Measurements from ENCODE around the gene EIF4E.
"Not testable (repeated sequence)": the region's sequence is repeated elsewhere in the genome, so short reads cannot be mapped to it uniquely, and the experiment has no call there.

EIF4E gene

DNA sequence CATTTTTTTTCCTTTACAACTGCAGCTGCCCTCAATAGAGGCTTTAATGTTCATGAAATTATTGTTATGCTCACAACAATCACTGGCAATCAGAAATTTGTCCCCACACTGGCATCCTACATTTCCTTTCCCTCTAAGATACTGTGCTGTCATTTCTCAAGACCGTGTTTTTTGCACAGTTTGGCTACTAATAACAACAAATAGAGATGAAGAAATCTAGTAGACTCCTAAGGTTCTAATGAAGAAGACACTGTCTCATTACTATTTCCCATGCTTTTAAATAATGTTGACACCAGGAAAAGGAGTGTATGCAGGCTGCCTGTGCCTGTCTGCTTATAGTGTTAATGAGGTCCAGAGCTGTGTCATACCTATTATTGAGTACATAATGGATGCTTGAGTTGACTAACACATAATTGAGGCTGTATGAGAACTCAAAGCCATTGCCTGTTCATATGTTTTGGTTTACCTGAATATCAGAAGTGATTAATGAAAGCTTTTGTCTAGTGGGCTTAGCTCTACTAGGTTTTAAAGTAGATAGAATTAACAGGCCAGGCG is 1.5 kb upstream of the EIF4E start:
- DNase-seq = no peak

DNA sequence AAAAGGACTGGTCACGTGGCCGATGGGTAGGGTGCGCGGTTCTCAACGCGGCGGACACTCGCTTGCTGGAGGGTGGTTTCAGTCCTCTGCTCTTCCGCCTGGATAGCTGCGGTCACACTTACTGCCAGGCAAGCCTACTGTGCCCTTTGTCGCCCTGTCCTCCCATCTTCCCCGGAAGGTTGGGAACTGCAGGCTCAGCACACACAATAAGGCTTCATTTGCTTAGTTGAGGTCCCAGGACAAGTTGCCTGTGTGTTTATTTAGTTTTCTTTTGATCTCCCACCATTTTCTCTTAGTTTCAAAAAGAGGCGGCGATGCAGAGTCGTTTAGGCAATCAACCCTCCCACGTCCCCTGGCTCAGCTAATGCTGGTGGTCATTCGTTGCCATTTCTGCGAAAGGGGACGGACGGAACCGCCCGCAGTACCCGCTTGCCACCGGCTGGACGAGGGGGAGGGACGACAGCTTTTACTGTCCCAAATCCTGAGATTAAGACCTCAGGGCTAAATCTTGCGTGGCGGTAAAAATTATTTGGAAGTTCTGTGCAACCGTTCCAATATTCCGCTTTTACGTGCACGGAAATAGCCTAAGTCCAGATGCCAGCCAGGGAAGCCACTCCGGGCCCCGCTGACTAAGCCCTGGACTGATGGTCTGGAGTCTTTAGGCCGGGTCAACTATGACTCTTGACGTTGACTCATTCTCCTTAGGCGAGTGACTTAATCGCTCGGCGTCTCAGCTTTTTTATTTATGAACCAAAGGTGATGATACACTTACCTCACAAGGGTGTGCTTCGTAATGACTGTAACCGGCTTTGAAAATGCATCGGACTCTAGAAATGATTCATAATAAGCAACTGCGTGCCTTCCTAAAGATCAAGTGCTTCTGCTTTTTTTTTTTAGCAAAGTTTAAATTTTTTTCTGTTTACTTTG is 671 bp upstream of the EIF4E start:
- peak; percentile 63 for DNase-seq

DNA sequence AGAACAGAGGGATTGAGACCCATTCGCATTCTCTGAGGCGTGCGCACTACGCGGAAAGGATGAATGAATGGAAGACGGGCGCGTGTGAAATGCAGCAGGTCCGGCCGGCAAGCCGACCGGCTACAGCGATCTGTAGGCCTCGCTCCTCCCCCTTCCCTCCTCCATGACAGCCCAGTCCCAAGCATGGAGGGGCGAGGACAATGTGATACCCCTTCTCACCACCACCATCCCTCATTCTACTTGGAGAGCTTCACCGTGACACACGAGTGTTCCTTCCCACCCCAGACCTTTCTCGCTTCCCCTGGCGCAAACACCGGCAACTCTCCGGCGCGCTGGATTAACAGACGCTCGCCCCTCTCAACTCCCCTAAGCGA is 815 bp downstream of the EIF4E start:
- peak; percentile 40 for DNase-seq

DNA sequence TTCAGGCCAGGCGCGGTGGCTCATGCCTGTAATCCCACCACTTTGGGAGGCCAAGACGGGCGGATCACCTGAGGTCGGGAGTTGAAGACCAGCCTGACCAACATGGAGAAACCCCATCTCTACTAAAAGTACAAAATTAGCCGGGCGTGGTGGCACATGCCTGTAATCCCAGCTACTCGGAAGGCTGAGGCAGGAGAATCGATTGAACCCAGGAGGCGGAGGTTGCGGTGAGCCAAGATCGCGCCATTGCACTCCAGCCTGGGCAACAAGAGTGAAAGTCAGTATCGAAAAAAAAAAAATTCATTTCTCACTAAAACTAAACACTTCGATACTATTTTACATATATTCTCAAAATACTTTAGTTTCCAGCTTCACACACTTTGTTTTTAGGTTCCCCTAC is 2.7 kb downstream of the EIF4E start:
- DNase-seq = not testable (repeated sequence)

DNA sequence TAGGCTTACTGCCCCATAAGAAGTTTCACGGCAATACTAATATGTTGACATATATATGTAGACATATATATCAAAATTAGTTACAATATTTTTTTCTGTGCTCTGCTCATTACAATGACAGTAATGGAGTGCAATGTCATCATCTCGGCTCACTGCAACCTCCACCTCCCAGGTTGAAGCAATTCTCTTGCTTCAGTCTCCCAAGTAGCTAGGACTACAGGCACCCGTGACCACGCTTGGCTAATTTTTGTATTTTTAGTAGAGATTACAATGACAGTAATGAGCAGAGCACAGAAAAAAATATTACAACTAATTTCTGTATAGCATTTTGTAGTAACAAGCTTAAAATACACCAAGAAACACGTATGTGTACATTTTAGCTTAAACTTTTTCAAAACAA is 7.6 kb downstream of the EIF4E start:
- DNase-seq = no peak

DNA sequence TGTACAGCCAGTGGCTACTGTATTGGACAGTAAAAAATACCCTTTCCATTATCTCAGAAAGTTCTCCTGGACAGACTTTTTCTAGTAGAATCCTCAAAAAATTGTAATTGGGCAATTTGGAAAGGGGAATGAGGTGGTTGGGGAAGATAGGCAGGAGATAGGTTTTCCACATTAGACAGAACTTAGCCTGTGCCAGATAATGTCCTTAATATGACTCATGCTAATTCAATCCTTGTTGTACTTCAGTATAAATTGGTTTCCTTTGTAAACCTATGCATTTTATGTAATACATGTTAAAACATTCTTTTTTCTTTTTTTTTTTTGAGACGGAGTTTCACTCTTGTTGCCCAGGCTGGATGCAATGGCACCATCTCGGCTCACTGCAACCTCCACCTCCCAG is 8.9 kb downstream of the EIF4E start:
- DNase-seq = no peak

DNA sequence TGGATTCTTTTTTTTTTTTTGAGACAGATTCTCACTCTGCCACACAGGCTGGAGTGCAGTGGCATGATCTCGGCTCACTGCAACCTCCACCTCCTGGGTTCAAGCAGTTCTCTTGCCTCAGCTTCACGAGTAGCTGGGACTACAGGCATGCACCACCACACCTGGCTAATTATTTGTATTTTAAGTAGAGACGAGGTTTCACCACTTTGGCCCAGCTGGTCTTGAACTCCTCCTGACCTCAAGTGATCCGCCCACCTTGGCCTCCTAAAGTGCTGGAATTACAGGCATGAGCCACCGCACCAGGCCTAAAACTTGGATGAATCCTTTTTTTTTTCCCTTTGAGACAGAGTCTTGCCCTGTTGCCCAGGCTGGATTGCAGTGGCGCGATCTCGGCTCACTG is 18.2 kb downstream of the EIF4E start:
- DNase-seq = not testable (repeated sequence)

DNA sequence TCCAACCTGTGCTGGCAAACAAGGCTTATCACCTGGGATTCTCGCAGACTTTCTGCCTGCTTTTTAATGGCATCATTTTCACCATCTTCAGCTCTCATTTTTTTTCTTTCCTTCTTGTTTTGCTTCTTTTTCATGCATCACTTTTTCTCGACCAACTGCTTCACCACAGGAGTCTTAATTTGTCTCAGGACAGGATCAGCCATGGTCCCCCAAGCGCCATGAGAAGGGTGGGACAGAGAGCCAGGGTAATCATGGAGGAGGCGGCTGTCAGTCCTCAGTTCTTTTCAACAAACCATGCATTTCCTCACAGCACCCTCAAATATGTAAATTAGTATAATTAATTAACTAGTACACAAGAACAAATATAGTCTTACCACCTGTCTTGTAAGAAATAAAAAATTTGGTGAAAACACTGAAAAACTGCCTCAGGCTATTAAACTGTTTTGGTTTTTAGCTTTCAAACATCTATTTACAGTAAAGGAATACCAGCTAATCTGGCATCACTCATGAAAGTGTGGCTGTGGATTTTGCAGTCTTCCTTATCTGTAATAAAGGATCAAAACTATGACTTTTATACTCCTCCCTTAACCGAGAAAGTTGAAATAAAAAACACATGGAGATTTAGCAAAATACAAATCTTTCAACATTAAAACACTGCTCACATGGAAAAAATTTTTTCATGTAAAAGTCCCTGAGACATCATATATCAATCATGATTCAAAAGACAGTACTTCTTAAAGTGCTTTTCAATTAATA is 19.1 kb downstream of the EIF4E start:
- no peak for DNase-seq

DNA sequence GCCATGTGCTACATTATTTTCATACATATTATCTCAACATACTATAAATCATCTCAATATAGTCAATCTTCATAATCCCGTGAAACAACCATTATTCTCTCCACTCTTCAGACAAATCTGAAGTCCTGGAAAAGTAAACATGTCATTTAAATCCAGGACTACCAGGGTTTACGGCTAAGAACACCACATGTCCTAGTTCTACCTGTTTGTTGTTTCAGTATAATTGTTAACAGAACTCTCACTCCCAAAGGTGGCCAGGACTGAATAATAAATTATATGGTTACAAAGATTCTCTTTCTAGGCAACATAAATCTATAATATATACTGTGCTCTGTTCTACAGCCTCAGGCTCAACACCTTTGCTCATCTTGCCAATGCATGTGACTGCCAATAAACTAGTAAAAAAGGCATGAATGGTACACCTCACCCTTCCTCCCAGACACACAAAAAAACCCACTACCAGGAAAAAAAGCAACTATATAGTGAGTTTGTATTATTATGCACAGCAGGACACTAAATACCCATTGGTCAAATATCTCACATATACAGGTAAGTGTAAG is 20.1 kb downstream of the EIF4E start:
- DNase-seq = no peak

DNA sequence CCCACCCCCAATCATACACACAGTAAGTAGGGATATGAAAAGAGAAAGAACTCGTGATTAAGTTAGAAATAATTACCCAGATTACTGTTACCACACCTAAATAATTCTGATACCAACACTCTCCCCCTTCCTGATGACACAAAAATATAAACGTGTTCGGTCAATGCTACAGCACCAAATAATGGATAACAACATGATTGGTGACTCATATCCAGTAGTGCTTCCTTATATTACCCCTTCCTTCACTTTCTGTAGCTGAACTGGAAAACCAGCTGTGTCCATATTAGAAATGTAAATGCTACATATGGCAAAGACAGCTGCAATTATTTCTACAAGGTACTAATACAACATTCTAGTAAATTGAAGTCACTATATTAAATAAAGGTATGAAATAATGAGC is 20.8 kb downstream of the EIF4E start:
- no peak for DNase-seq

DNA sequence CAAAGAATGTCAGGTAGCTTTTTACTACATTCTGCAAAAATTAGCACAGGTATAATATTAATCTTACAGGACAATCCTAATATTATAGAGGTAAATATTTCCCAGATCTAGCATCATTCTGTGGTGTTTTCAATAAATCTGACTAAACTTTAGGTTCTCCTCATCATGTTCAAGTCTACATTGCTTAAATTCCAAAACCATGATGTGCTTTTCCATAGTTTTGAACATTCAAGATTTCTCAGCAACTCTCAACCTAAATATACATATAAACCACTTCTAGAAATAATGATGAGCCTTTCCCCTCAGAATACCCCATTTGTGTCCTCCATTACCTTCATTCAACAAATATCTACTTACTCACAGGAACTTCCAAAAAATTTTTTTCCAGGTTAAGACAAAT is 23.1 kb downstream of the EIF4E start:
- no peak for DNase-seq

DNA sequence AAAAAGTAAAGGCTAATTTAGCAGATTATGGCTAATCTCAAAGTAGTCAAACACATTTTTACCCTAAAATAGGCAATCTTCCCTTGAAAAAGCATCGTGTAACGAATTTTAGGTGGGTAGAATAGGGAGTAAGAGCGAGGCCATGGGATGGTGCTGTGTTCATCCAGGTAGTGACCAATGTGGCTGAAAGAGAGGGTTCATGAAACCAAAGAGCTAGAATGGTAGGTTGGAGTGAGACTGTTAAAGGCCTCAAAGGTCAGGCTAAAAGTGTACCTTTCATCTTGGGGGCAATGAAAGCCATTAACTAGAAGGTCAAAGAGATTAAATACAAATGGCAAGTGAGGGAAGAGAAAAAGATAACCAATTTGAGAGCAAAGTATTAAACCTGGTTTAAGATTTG is 23.6 kb downstream of the EIF4E start:
- DNase-seq = no peak

DNA sequence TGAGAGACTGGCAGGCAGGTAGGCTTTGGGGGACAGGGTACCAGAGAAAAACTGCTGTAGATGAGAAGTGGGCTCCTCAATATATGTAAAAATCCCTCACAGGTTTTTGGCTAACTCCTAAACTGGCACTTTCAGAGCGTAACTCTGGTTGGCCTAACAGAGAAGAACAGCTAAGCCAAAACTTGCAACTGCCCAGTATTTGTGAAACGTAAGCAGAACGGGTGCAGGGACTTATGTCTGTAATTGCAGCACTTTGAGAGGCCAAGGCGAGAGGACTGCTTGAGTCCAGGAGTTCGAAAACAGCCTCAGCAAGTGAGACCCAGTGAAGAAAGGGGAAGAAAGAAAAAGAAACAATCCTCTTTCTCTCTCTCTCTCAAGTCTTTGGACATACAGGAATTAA is 25.0 kb downstream of the EIF4E start:
- DNase-seq = no peak

DNA sequence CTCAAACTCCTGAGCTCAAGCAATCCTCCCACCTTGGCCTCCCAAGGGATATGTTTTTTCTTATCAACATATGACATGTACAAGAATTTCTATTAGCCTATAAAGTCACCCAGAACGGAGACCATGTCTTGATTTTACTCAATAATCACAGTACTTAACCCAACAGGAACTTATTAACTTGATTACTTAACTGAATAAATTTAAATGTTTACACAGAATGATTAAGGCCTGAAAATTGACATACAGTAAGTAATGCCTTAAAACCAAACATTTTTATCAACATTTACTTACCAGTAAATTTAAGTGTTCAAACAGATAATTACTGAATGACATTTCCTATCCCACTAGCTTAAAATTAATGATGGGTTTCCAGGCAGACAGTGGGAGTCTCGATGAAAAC is 25.4 kb downstream of the EIF4E start:
- DNase-seq = no peak

DNA sequence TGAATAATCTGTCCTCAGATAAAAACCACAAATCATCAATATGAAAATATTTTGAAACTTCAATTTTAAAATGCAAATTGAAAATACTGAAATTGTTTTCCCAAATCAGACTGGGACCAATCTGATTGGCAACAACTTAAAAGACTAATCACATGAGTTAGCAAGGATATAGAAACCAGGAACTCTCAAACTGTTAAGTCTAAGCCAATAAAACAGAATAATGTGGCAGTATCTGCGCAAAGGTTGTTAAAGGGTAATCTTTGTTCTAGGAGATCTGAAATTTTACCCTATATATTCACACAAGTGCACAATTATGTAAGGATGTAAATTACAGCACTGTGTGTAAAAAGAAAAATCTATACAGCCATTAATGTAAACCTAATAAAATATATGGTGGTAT is 29.7 kb downstream of the EIF4E start:
- no peak for DNase-seq

DNA sequence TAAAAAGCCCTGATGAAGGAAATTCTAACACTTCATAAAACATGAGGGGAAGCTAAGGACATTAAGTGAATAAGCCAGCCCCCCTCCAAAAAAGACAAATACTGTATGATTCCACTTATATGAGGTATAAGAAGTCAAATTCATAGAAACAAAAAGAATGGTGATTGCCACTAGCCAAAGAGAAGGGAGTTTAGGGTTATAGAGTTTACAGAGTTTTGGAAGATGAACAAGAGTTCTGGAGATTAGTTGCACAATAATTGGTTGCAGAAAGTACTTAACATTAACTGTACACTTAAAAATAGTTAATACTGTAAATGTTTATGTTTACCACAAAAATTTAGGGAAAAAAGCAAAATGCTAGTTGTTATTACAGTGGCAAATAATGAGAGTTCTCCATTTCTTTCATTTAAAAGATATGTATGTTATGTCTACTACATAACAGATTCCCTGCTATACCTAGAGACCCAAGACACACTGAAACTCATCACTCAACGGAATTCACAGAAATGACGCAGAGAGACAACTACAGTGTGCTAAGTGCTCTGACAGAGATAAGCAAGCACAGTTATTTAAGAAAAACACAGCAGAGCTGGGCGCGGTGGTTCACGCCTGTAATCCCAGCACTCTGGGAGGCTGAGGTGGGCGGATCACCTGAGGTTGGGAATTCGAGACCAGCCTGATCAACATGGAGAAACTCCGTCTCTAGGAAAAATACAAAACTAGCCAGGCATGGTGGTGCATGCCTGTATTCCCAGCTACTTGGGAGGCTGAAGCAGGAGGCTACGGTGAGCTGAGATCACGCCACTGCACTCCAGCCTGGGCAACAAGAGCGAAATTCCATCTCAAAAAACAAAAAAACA is 37.2 kb downstream of the EIF4E start:
- DNase-seq = no peak

DNA sequence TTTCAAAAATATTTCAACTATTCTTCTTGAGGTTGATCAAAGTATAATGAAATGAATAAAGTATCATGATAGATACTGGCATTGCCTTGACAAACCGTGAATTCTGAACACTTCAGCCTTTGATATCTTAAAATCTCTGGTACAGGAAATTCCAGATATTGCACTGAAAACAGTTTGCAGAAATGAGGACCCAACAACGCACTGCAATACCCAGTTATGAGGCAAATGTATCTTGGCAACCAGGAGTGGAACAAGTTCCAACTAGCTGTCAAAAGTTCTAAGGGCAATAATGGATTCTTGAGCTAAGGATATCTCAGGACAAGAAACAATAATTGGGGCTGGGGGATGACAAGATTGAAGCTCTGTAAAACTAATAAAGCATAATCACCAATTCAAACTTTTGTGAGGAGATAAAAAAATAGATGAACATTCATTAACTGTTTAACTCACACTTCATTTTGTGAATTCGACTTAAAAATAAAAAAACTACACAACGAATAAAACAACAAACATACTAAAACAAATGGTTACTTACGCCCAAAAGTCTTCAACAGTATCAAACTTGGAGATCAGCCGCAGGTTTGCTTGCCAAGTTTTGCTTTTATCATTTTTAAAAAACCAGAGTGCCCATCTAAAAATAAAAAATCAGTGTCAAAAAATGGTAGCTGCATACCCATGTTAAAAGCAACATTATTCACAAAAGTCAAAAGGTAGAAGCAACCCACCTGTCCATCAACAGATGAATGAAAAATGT is 38.1 kb downstream of the EIF4E start:
- no peak for DNase-seq

DNA sequence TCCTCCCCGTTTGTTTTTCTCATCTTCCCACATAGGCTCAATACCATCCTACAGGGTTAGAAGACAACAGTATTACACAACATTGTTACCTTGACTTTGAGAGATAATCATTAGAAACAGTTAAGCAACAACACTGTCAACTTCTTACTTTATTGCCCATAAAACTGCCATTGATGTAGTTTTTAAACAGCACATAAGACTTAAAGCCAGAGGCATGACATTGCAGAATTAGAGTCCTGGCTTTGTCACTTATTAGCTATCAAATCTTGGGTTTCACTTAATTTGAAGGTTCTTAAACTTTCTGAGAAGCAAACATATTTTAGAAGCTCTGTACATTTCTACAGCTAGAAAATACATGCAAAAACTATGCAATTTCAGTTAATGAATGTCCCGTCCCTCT is 41.8 kb downstream of the EIF4E start:
- DNase-seq = no peak

DNA sequence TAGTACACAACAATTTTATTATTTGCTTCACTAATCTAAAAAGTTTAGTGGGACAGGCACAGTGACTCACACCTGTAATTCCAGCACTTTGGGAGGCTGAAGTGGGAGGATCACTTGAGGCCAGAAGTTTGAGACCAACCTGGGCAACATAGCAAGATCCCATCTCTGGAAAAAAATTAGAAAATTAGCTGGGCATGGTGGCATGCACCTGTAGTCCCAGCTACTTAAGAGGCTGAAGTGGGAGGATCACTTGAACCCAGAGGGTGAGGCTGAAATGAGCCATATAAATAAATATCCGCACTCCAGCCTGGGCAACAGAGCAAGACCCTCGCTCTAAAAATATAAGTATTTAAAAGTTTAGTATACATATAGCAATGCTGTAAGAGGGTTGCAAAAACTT is 42.6 kb downstream of the EIF4E start:
- not testable (repeated sequence) for DNase-seq

DNA sequence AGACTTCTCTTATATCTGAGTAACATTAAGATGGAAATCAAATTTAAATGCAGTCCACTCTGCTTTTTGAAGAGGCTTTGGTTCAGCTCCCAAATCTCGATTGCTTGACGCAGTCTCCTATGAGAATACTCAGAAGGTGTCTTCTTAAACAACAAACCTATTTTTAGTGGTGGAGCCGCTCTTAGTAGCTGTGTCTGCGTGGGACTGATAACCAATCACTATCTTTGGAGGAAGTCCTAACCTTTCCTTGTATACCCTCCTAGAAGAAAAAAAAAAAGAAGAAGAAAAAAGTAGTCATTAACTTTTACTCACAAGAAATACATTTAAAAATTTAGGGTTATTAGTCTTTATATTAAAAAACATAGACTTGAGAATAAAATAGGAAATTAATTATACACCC is 48.0 kb downstream of the EIF4E start:
- DNase-seq = not testable (repeated sequence)

DNA sequence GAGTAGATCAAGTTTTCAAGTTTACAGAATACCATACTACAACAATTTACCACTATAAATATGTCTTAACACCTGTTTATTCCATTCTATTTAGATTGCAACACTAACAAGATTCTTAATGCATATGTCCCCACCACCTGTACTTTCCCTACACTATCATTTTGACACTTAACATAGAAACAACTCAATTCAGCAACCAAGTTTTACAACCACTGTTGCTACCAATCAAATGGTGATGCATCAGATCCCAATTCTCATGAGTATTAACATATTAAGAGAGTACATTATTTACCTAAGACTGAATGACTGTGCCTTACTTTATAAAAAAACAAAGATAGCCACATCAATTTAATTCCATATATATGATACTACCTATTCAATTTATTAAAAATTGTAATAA is 49.4 kb downstream of the EIF4E start:
- DNase-seq = no peak

DNA sequence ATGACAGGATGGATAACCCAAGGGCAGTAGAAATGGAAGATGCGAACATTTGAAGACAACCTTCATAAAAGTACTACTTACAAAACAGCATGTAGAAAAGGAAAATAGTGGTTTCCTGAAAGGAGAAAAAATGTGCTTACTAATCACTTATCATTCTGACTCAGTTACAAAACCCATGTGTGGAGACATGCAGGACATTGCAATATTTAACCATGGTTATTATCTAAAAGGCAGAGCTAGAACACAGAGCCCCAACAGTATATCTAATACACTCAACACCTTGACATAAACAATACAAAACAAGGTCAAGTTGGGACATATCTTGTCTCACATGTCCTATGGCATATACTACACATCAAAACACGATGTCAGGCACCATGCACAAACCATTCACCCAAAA is 55.9 kb downstream of the EIF4E start:
- no peak for DNase-seq

Data from NCI-H2227 treated with DMSO at 0.1 percent for 48 hours (cell line).